ENCODE data around the gene ADAP1.

The ADAP1 gene

DNA sequence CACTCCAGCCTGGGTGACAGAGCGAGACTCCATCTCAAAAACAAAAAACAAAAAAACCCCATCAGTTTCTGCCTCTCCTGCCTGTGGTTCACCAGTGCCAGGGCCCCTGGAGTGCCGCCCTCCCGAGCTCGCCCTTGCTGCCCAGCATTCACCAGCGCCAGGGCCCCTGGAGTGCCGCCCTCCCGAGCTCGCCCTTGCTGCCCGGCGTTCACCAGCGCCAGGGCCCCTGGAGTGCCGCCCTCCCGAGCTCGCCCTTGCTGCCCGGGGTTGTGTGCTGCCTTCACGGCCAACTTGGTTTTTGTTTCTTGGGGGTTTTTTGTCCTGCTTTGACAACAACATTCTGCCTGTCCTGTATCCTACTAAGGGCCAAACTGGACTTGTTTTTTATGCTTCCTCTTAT, 91.4 kb downstream of the ADAP1 start:
- H3K9me3 Mint-ChIP-seq, result no peaks in the 10 kb centered on the region
- no peak for DNase-seq (ENCODE audit: low spot score)
- no peak overlapping the region for H3K27ac Mint-ChIP-seq
- no peaks in the 10 kb centered on the region for H3K4me1 Mint-ChIP-seq (ENCODE audit: low read depth)
- H3K4me3 Mint-ChIP-seq, result no peak overlapping the region
- H3K27me3 Mint-ChIP-seq (ENCODE audit: low read depth), result no peaks in the 10 kb centered on the region
- H3K36me3 Mint-ChIP-seq (ENCODE audit: low read depth), result peaks cover 42% of the 10 kb centered on the region

DNA sequence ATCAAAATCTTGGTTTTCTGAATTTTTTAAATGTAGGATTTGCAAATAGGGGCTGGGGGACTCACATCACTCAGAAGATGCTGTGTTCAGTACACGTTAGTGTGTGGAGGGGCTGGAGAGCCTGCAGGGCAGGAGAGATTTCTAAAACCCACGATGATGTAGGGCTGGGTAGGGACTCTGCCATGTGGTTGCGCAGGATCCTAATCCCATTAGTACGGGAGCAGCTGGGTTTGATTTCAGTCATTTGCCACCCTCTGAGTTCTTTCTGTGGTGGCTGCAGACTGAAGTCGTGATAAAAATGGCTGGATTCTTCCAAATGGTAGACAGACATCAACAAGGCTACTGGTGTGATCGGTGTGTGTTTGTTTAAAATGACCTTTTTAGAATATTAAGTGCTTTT, 92.3 kb downstream of the ADAP1 start:
- no peaks in the 10 kb centered on the region for H3K4me1 Mint-ChIP-seq (ENCODE audit: low read depth)
- DNase-seq (ENCODE audit: low spot score), result no peak
- H3K27ac Mint-ChIP-seq, result no peak overlapping the region
- H3K36me3 Mint-ChIP-seq (ENCODE audit: low read depth), result peaks cover 38% of the 10 kb centered on the region
- no peaks in the 10 kb centered on the region for H3K27me3 Mint-ChIP-seq (ENCODE audit: low read depth)
- no peak overlapping the region for H3K4me3 Mint-ChIP-seq
- no peaks in the 10 kb centered on the region for H3K9me3 Mint-ChIP-seq

DNA sequence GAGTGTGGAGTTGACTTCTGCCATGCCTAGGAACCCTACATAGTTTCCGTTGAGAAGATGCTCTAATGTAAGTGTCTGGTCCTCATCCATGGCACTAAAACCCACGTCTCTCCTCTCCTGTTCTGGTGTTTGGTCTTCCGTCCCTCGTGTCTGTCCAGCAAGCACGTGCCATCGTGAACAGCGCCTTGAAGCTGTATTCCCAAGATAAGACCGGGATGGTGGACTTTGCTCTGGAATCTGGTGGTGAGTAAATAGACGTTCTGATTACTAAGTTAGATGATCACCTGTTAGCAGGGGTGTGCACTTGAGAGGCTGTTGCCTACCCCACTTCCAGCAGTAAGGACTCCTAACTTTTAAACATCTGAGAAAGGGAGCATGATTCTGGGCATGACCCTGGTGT, 93.3 kb downstream of the ADAP1 start:
- Mint-ChIP-seq H3K9me3 (no peaks in the 10 kb centered on the region), H3K4me1 (ENCODE audit: low read depth) (no peaks in the 10 kb centered on the region), H3K27ac (no peak overlapping the region), H3K27me3 (ENCODE audit: low read depth) (no peaks in the 10 kb centered on the region), H3K4me3 (no peak overlapping the region), H3K36me3 (ENCODE audit: low read depth) (peaks cover 36% of the 10 kb centered on the region)
- no peak for DNase-seq (ENCODE audit: low spot score)

DNA sequence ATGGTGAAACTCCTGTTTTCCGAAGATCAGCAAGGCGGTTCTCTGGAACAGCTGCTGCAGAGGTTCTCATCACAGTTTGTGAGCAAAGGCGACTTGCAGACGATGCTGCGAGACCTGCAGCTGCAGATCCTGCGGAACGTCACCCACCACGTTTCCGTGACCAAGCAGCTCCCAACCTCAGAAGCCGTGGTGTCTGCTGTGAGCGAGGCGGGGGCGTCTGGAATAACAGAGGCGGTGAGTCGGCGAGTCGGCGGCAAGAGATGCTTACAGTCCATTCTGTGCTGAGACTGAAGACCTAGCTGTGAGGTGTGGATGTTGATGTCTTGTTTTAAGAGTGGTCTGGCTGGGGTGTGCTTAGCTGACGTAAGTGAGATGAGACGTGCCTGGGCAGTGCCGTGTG, 94.3 kb downstream of the ADAP1 start:
- H3K36me3 Mint-ChIP-seq (ENCODE audit: low read depth), result peaks cover 34% of the 10 kb centered on the region
- no peak overlapping the region for H3K4me3 Mint-ChIP-seq
- H3K27me3 Mint-ChIP-seq (ENCODE audit: low read depth), result no peaks in the 10 kb centered on the region
- no peak overlapping the region for H3K27ac Mint-ChIP-seq
- no peaks in the 10 kb centered on the region for H3K9me3 Mint-ChIP-seq
- no peak for DNase-seq (ENCODE audit: low spot score)
- H3K4me1 Mint-ChIP-seq (ENCODE audit: low read depth), result no peaks in the 10 kb centered on the region

DNA sequence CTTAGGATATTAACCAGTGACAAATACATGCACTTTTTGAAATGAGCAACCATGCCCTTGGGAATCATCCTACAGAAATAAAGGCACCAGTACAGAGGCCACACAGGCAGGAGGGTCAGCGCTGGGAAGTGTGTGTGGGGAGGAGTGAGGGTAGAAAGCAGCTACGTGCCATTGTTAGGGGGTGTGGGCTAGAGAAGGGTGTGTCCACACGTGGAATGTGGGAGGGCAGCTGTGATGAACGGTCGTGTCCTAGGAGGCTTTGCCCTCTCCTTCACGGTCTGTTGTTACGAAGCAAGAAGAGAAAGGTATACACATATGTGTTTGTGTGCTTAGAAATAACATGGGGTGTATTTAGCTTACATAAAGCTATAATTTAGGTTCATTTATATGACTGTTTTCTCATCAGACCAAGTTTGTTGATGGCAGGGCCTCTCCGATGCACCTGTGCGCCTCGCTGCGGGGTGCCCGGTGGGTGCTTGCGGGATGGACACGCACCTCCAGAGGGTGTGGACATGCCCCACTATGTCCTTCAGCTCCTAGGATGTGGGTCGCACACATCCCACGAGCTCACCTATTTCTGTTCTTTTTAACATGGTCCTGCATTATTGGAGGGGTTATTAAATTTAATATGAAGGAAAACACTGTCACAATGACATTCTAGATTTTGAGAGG, 95.0 kb downstream of the ADAP1 start:
- Mint-ChIP-seq H3K4me3 (no peak overlapping the region), H3K27me3 (ENCODE audit: low read depth) (no peaks in the 10 kb centered on the region), H3K9me3 (no peaks in the 10 kb centered on the region), H3K27ac (no peak overlapping the region), H3K36me3 (ENCODE audit: low read depth) (peaks cover 31% of the 10 kb centered on the region), H3K4me1 (ENCODE audit: low read depth) (no peaks in the 10 kb centered on the region)
- DNase-seq (ENCODE audit: low spot score), result no peak

DNA sequence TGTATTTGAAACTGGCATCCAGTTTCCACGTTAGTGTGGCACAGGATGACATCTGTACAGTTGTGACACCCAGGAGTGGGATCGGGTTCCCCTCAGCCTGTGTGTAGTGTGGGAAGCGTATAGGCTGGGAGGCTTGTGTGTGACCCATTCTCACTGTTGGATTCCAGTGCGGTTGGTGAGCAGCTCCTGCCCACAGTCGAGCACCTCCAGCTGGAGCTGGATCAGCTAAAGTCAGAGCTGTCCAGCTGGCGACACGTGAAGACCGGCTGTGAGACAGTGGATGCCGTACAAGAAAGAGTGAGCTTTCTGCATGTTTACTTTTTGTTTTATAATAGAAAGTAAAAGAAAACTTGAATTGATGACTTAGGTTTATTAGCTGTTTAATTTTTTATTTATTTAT, 96.8 kb downstream of the ADAP1 start:
- Mint-ChIP-seq H3K27me3 (ENCODE audit: low read depth) (no peaks in the 10 kb centered on the region), H3K4me3 (no peak overlapping the region), H3K9me3 (no peaks in the 10 kb centered on the region), H3K27ac (no peak overlapping the region), H3K4me1 (ENCODE audit: low read depth) (no peaks in the 10 kb centered on the region), H3K36me3 (ENCODE audit: low read depth) (peaks cover 25% of the 10 kb centered on the region)
- no peak for DNase-seq (ENCODE audit: low spot score)

DNA sequence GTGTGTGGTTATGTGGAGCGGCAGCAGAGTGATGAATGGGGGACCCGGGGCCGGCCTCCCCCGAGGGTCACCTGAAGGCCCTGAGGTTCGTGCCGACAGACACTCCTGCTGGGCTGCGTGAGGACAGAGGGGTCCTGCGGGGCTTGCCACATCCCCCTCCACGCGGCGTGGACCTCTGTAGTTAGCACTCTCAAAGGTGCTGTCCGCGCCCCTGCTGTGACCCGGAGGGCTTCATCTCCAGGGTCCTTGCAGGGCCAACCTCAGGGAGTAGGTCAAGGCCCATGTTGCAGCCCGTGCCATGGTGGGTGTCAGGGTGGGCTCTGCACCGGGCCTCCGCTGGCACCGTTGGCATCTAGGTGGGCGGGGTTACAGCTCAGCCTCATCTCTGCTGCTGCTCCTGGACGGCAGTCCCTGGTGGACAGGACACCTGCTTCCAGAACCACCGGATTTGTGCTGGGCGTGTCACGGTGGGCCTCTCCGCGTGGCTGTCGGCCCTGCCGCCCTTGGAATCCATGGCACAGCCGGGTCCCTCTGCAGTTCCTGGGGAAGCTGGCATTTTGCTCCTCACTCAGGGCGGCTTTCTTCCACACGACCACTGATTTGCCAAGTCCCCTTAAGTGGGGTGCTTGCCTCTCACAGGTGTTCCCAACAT, 97.9 kb downstream of the ADAP1 start:
- no peak for DNase-seq (ENCODE audit: low spot score)
- no peaks in the 10 kb centered on the region for H3K4me1 Mint-ChIP-seq (ENCODE audit: low read depth)
- H3K9me3 Mint-ChIP-seq, result no peaks in the 10 kb centered on the region
- no peak overlapping the region for H3K27ac Mint-ChIP-seq
- no peak overlapping the region for H3K4me3 Mint-ChIP-seq
- no peaks in the 10 kb centered on the region for H3K27me3 Mint-ChIP-seq (ENCODE audit: low read depth)
- H3K36me3 Mint-ChIP-seq (ENCODE audit: low read depth), result peaks cover 22% of the 10 kb centered on the region

DNA sequence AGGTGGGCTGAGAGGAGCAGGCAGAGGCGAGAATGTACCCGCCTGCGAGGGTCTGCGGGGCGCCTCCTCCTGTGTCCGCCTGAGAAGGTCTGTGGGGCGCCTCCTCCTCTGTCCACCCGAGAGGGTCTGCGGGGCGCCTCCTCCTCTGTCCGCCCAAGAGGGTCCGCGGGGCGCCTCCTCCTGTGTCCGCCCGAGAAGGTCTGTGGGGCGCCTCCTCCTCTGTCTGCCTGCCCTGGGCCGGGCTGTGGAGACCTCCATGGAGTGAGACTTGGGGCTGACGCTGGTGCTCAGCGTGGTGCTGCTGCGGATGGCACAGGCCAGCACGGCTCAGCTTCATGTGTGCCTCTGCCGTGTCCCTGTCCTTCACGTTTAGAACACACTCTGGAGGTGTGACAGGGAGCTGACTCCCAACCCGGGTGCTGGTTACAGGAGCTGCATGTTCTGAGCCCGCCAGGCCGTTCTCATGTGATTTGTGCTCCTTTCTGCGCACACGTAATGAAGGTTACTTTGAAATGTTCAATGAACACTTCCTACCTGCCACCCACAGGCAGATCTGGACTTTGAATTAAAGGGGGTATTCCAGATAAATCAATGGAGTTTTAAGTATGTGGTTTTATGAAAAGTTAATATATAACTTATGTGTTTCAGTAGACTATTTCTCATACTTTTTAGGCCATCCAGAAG, 98.7 kb downstream of the ADAP1 start:
- Mint-ChIP-seq H3K27me3 (ENCODE audit: low read depth) (no peaks in the 10 kb centered on the region), H3K4me3 (no peak overlapping the region), H3K4me1 (ENCODE audit: low read depth) (no peaks in the 10 kb centered on the region), H3K9me3 (no peaks in the 10 kb centered on the region), H3K27ac (no peak overlapping the region), H3K36me3 (ENCODE audit: low read depth) (peaks cover 20% of the 10 kb centered on the region)
- DNase-seq (ENCODE audit: low spot score), result no peak

DNA sequence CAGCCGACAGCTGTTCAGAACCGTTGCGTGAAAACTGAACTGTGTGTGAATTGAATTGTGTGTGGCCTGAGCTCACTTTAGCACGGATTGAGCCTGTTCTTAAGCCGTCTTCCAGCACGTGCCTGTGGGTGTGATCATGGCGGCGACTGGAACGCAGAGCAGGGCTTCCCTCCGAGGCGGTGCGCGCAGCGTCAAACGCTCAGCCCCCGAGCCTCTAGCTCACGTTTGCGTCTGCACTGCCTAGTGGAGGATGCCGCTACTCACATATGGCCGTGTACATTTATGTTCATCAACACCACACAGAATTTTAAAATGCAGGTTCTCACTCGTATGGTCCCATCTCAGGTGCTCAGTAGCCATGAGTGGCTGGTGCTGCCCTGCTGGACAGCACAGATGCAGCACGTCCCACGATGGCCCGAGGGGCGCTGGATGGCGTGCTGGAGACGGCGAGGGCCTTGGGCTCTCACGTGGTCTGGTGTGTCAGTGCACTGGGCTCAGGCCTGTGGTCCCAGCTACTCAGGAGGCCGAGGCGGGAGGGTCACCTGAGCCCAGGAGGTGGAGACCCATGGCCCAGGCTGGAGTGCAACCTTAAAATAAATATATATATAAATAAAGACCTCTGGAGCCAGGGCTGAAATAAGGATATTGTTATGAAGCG, 100.2 kb downstream of the ADAP1 start:
- Mint-ChIP-seq H3K4me1 (ENCODE audit: low read depth) (no peaks in the 10 kb centered on the region), H3K27me3 (ENCODE audit: low read depth) (no peaks in the 10 kb centered on the region), H3K36me3 (ENCODE audit: low read depth) (peaks cover 17% of the 10 kb centered on the region), H3K27ac (no peak overlapping the region), H3K4me3 (no peak overlapping the region), H3K9me3 (no peaks in the 10 kb centered on the region)
- DNase-seq (ENCODE audit: low spot score), result no peak

DNA sequence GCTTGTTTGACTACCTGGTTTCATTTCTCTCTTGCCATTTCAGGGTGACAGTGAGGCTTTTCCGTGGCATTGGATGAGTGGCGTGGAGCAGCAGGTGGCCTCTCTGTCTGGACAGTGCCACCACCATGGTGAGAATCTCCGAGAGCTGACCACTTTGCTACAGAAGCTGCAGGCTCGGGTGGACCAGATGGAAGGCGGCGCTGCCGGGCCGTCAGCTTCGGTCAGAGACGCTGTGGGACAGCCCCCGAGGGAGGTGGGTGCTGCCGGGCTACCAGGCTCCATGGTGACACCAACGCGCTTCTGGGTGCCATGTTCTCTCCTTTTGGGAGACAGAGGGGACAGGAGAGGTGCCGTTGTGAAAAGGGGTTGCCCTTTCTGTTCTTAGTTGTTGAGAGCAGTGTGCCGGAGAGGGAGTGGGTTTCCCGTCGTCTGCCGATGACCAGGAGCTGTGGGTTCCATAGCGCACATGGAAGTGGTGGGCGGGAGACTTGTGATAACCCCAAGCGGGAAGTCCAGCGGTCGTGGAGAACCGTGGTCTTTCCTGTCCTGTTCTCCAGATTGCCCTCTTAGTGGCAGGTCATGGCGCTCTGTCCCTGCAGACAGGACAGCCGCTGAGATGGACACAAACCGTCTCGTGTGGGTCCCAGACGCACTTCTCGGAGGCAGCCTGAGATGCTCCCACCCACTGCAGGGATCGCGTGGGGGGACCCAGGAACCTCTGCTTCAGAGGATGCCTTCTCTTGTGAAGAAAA, 100.9 kb downstream of the ADAP1 start:
- Mint-ChIP-seq H3K9me3 (no peaks in the 10 kb centered on the region), H3K4me1 (ENCODE audit: low read depth) (no peaks in the 10 kb centered on the region), H3K4me3 (no peak overlapping the region), H3K36me3 (ENCODE audit: low read depth) (peaks cover 21% of the 10 kb centered on the region), H3K27me3 (ENCODE audit: low read depth) (no peaks in the 10 kb centered on the region), H3K27ac (no peak overlapping the region)
- DNase-seq (ENCODE audit: low spot score), result no peak

DNA sequence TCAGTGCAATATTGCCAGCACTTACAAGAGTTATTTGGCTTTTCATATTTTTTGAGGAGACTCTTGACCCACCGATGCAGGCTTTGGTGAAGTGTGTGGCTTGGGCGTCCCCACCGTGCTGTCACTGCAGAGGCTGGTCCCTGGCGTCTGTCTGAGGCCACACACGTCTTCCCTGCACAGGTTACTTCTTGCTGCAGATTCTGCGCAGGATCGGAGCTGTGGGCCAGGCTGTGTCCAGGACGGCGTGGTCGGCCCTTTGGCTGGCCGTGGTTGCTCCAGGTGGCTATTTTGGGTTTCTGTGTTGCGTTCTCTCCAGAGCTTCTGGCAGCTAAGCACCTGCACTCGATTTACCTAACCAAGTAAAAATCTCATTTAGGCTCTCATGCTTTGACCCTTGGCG, 103.3 kb downstream of the ADAP1 start:
- H3K4me1 Mint-ChIP-seq (ENCODE audit: low read depth), result no peaks in the 10 kb centered on the region
- peaks cover 23% of the 10 kb centered on the region for H3K36me3 Mint-ChIP-seq (ENCODE audit: low read depth)
- DNase-seq (ENCODE audit: low spot score), result no peak
- H3K9me3 Mint-ChIP-seq, result no peaks in the 10 kb centered on the region
- no peak overlapping the region for H3K4me3 Mint-ChIP-seq
- no peaks in the 10 kb centered on the region for H3K27me3 Mint-ChIP-seq (ENCODE audit: low read depth)
- H3K27ac Mint-ChIP-seq, result no peak overlapping the region

DNA sequence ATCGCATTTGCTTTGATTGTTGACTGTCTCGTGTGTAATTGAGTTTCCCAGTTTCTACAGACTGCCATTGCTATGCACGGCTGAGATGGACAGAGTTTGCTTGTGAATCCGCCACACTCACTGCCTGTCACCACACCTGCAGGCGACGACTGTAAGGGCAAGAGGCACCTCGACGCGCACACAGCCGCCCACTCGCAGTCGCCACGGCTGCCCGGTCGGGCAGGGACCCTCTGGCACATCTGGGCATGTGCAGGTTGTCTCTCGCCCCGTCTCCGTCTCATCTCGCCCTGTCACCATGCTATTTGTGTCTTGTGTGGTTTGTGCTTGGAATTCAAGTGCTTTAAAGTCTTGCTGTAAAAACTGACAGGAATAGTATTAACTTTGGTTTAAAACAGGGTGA, 104.7 kb downstream of the ADAP1 start:
- Mint-ChIP-seq H3K36me3 (ENCODE audit: low read depth) (peaks cover 24% of the 10 kb centered on the region), H3K27ac (no peak overlapping the region), H3K27me3 (ENCODE audit: low read depth) (no peaks in the 10 kb centered on the region), H3K4me3 (no peak overlapping the region), H3K9me3 (no peaks in the 10 kb centered on the region), H3K4me1 (ENCODE audit: low read depth) (no peaks in the 10 kb centered on the region)
- no peak for DNase-seq (ENCODE audit: low spot score)

DNA sequence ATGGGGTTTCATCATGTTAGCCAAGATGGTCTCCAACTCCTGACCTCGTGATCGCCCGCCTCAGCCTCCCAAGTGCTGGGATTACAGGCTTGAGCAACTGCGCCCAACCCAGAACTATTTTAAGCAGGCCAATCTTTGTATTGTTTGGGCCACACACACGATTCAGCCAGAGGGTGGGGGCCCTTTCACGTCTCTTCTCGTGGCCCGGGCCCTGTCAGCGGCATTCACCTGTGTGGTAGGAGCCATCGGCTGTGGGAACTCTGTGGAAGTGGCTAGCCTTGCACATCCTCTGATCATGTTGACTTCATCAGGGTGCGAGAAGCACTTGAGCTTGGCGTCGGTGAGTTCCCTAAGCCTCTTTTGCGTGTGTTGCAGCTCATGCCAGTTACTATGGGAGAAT, 105.3 kb downstream of the ADAP1 start:
- Mint-ChIP-seq H3K36me3 (ENCODE audit: low read depth) (peaks cover 24% of the 10 kb centered on the region), H3K9me3 (no peaks in the 10 kb centered on the region), H3K27ac (no peak overlapping the region), H3K4me1 (ENCODE audit: low read depth) (no peaks in the 10 kb centered on the region), H3K27me3 (ENCODE audit: low read depth) (no peaks in the 10 kb centered on the region), H3K4me3 (no peak overlapping the region)
- no peak for DNase-seq (ENCODE audit: low spot score)

All from T-helper 2 cell treated with Interferon-gamma antibody and Interleukin-4, amounts not matched to agents 5 μg/mL and 100 μg/mL, for 36 hours (primary cell).